Neural progenitor cell (in vitro differentiated cells): ENCODE results near the gene NBEAL2. TPM values are rescaled to one million over a fixed set of nuclear protein-coding genes. Genes with fewer than 3 reads are reported as not detected.

Experiments used
- DNase-seq: peaks from one replicate; pipeline ENCODE4 v3.0.0-alpha.2; 2016; ENCODE audit warnings: low spot score
- H2AFZ ChIP-seq: fragments of 200-600 bp; sonication (generic); replicated peaks from 2 replicates; pipeline ENCODE4 v1.6.1; 2016; ENCODE audit warnings: antibody characterized with exemption
- H3F3A ChIP-seq: fragments of 200-600 bp; sonication (generic); 2 replicates; pipeline ENCODE4 v1.6.1; 2016; ENCODE audit warnings: antibody characterized with exemption, low read depth
- H3K27ac ChIP-seq: fragments of 200-600 bp; sonication (generic); 2 replicates; pipeline ENCODE4 v1.5.1; 2016; ENCODE audit warnings: mild to moderate bottlenecking
- H3K27me3 ChIP-seq: fragments of 200-600 bp; sonication (generic); 2 replicates; pipeline ENCODE4 v1.6.1; 2016; ENCODE audit warnings: mild to moderate bottlenecking, moderate library complexity
- H3K36me3 ChIP-seq: fragments of 200-600 bp; sonication (generic); 2 replicates; pipeline ENCODE4 v1.5.1; 2016
- H3K4me1 ChIP-seq: fragments of 200-600 bp; sonication (generic); 2 replicates; pipeline ENCODE4 v1.6.1; 2016; ENCODE audit warnings: mixed run types
- H3K4me2 ChIP-seq: fragments of 200-600 bp; sonication (generic); 2 replicates; pipeline ENCODE4 v1.6.1; 2016
- H3K4me3 ChIP-seq: fragments of 200-600 bp; sonication (generic); 2 replicates; pipeline ENCODE4 v1.5.1; 2016
- H3K79me2 ChIP-seq: fragments of 200-600 bp; sonication (generic); 2 replicates; pipeline ENCODE4 v1.6.1; 2016; ENCODE audit warnings: low read depth
- H3K9ac ChIP-seq: fragments of 200-600 bp; sonication (generic); 2 replicates; pipeline ENCODE4 v1.6.1; 2016
- H3K9me3 ChIP-seq: fragments of 200-600 bp; sonication (generic); 2 replicates; pipeline ENCODE4 v1.5.1; 2016; ENCODE audit warnings: low read depth
- H4K20me1 ChIP-seq: fragments of 200-600 bp; sonication (generic); 2 replicates; pipeline ENCODE4 v1.6.1; 2016; ENCODE audit warnings: low read depth
- H3K27ac Mint-ChIP-seq: 3 replicates; pipeline ENCODE4 v1.8.0; 2021; ENCODE audit warnings: mixed read lengths
- H3K27me3 Mint-ChIP-seq: 2 replicates; pipeline ENCODE4 v1.8.0; 2022; ENCODE audit warnings: low read depth, mild to moderate bottlenecking, inconsistent platforms, moderate library complexity, mixed read lengths; ENCODE audit not compliant: insufficient read depth
- H3K36me3 Mint-ChIP-seq: 3 replicates; pipeline ENCODE4 v1.8.0; 2021; ENCODE audit warnings: mixed read lengths
- H3K4me1 Mint-ChIP-seq: 3 replicates; pipeline ENCODE4 v1.8.0; 2021; ENCODE audit warnings: mixed read lengths
- H3K4me3 Mint-ChIP-seq: 3 replicates; pipeline ENCODE4 v1.8.0; 2021; ENCODE audit warnings: mild to moderate bottlenecking, moderate library complexity, mixed read lengths
- H3K9me3 Mint-ChIP-seq: 3 replicates; pipeline ENCODE4 v1.8.0; 2020; ENCODE audit warnings: mixed read lengths
- EZH2 ChIP-seq: fragments of 200-600 bp; sonication (generic); IDR thresholded peaks from 2 replicates; pipeline ENCODE4 v1.6.1; 2017; ENCODE audit warnings: antibody characterized with exemption, mild to moderate bottlenecking, moderate library complexity
- EZH2phosphoT487 ChIP-seq: fragments of 200-600 bp; sonication (generic); IDR thresholded peaks from 2 replicates; pipeline ENCODE4 v1.6.1; 2017; ENCODE audit warnings: antibody characterized with exemption
- total RNA-seq: library from RNA; depleted of rRNA; stranded (reverse); fragments of >200 nt; gene quantifications from 2 replicates; pipeline ENCODE4 v1.2.3, GENCODE V29; 2015; ENCODE audit warnings: low replicate concordance
- TF ChIP-seq, protein P1 (sequence below): fragments of 200-600 bp; sonication (generic); IDR thresholded peaks from 2 replicates; pipeline ENCODE4 v1.5.1; 2017; ENCODE audit warnings: antibody characterized with exemption, mild to moderate bottlenecking

The NBEAL2 gene
- total RNA-seq, 1 donor from 2014 or later, result 6.3 TPM

DNA sequence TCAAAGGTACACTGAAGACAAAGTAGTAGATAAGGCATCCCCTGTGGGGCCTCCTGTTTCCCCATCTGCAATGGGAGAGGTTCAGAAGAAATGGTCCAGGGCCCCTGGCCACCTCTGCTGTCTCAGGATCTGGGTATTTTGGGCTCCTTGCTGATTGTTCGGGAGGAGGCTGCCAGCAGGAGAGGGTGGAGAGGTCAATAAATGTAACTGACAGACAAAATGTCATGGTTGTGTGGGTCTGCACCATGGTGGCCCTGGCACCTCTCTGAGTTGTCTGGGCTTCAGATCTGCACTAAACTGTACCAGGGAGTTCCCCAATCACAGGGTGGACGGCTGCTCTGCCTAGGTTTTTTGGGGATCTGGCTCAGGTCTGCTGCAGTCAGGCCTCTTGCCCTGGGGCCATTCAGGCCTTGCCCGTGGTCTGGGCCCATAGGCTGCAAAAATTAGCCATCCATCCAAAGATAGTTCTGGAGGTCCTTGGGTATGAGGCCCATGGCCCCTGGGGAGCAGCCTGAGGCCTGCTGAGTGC is 7.4 kb downstream of the NBEAL2 start:
- no peaks in the 10 kb centered on the region for H3K27me3 ChIP-seq
- H2AFZ ChIP-seq, result no peak overlapping the region
- no peak overlapping the region for H3K9ac ChIP-seq
- H3K27ac ChIP-seq, result no peak overlapping the region
- TF ChIP-seq EZH2phosphoT487 (no peak), EZH2 (no peak)
- TF ChIP-seq, protein P1, sequence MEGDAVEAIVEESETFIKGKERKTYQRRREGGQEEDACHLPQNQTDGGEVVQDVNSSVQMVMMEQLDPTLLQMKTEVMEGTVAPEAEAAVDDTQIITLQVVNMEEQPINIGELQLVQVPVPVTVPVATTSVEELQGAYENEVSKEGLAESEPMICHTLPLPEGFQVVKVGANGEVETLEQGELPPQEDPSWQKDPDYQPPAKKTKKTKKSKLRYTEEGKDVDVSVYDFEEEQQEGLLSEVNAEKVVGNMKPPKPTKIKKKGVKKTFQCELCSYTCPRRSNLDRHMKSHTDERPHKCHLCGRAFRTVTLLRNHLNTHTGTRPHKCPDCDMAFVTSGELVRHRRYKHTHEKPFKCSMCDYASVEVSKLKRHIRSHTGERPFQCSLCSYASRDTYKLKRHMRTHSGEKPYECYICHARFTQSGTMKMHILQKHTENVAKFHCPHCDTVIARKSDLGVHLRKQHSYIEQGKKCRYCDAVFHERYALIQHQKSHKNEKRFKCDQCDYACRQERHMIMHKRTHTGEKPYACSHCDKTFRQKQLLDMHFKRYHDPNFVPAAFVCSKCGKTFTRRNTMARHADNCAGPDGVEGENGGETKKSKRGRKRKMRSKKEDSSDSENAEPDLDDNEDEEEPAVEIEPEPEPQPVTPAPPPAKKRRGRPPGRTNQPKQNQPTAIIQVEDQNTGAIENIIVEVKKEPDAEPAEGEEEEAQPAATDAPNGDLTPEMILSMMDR, result no peak
- Mint-ChIP-seq H3K27ac (no peak overlapping the region), H3K9me3 (no peaks in the 10 kb centered on the region), H3K27me3 (peaks cover 10% of the 10 kb centered on the region), H3K36me3 (no peaks in the 10 kb centered on the region), H3K4me3 (no peak overlapping the region), H3K4me1 (peaks cover 7% of the 10 kb centered on the region)
- no peaks in the 10 kb centered on the region for H3K79me2 ChIP-seq
- no peaks in the 10 kb centered on the region for H3K36me3 ChIP-seq
- H3K4me3 ChIP-seq, result no peak overlapping the region
- DNase-seq, result no peak
- no peaks in the 10 kb centered on the region for H3K9me3 ChIP-seq
- no peaks in the 10 kb centered on the region for H4K20me1 ChIP-seq
- no peaks in the 10 kb centered on the region for H3F3A ChIP-seq
- peaks cover 5% of the 10 kb centered on the region for H3K4me1 ChIP-seq
- no peak overlapping the region for H3K4me2 ChIP-seq

DNA sequence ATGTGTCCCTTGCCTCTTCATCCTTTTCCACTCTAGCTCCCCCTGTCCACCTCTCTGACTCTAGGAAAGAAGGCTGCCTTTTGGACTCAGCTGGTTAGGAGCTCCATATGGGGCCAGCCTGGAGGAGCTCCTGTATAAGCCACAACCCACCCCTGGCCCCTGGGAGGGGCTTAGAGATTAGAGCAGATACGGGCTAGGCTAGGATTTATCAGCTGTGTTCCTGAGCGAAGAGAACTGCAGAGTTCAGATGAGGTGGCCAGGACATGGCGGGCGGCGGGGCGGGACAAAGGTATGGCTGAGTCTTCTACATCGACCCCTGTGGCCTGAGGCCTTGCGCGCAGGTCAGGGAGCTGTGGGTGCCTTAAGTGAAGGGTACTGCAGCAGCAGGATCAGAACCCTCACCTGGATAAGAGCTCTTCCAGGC is 7.9 kb downstream of the NBEAL2 start:
- Histone ChIP-seq H3K9me3 (no peaks in the 10 kb centered on the region), H3K27me3 (no peaks in the 10 kb centered on the region), H3K4me3 (no peak overlapping the region), H3K4me2 (peak overlapping the region; percentile 31), H3K4me1 (peaks cover 5% of the 10 kb centered on the region), H3K9ac (no peak overlapping the region), H3K79me2 (no peaks in the 10 kb centered on the region), H3K36me3 (no peaks in the 10 kb centered on the region), H2AFZ (no peak overlapping the region), H3K27ac (no peak overlapping the region), H4K20me1 (no peaks in the 10 kb centered on the region), H3F3A (no peaks in the 10 kb centered on the region)
- no peaks in the 10 kb centered on the region for H3K9me3 Mint-ChIP-seq
- H3K36me3 Mint-ChIP-seq, result no peaks in the 10 kb centered on the region
- peaks cover 10% of the 10 kb centered on the region for H3K27me3 Mint-ChIP-seq
- peaks cover 7% of the 10 kb centered on the region for H3K4me1 Mint-ChIP-seq
- H3K27ac Mint-ChIP-seq, result no peak overlapping the region
- H3K4me3 Mint-ChIP-seq, result no peak overlapping the region
- peak; percentile 33 for DNase-seq
- TF ChIP-seq EZH2, result no peak
- TF ChIP-seq, protein P1, result no peak
- TF ChIP-seq EZH2phosphoT487, result no peak

GRCh38 chr3:46987743-46988401 is 8.4 kb downstream of the NBEAL2 start:
- TF ChIP-seq, protein P1, result no peak
- TF ChIP-seq EZH2 (no peak), EZH2phosphoT487 (no peak)
- Histone ChIP-seq H3K4me3 (no peak overlapping the region), H3K79me2 (no peaks in the 10 kb centered on the region), H3K4me2 (no peak overlapping the region), H3F3A (no peaks in the 10 kb centered on the region), H3K9me3 (no peaks in the 10 kb centered on the region), H3K27me3 (no peaks in the 10 kb centered on the region), H3K4me1 (peaks cover 5% of the 10 kb centered on the region), H3K27ac (no peak overlapping the region), H2AFZ (no peak overlapping the region), H4K20me1 (no peaks in the 10 kb centered on the region), H3K9ac (no peak overlapping the region), H3K36me3 (no peaks in the 10 kb centered on the region)
- Mint-ChIP-seq H3K4me1 (peaks cover 4% of the 10 kb centered on the region), H3K4me3 (no peak overlapping the region), H3K27me3 (peaks cover 8% of the 10 kb centered on the region), H3K36me3 (no peaks in the 10 kb centered on the region), H3K27ac (no peak overlapping the region), H3K9me3 (no peaks in the 10 kb centered on the region)
- no peak for DNase-seq
